GM18499 (cell line): ENCODE results near the gene PTS.
"Not testable (repeated sequence)": the region's sequence is repeated elsewhere in the genome, so short reads cannot be mapped to it uniquely, and the experiment has no call there.

ENCODE experiments used
- ATAC-seq: cut with Tn5 transposase; IDR thresholded peaks from one replicate; pipeline ENCODE4 v1.9.1; 2021; ENCODE audit warnings: moderate number of reproducible peaks; ENCODE audit not compliant: insufficient read depth, unreplicated experiment

The PTS gene

DNA sequence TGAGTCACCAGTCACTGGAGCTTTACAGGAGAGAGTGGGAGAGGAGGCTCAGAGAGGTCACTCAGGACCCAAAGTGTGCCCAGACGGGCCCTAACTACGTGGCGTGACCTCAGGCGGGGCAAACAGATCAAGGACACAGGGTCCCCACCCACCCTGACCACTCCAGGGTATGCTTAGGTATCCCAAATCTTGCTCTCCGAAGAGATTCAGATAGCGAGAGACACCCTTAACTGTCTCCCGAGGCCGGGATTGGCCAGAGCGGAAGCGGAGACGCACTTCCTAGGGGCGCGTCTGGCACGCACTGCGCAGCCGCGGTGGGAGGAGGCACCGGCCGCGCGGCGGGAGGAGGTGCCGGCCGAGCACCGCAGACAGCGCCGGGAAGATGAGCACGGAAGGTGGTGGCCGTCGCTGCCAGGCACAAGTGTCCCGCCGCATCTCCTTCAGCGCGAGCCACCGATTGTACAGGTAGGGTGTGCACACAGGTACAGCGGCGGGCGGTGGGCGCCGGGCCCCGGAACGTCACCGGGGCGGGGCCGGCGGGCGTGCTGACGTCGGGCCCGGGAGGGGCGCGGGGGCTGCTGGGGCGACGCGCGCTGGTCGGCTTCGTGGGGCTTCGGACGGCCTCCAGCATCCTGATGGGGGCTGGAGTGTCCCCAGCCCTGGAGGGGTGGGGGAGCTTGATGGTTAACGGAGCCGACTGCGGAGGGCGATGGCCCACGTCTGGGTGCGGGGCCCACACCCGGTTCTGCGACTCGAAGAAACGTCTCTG is at the start of gene PTS:
PTS (plus strand) TSS at position 367 of the 769 bp plus-strand sequence; CDS start at position 383, 16 bp downstream.
- ATAC-seq = peak; percentile 86

- no peak for ATAC-seq
These were observed 48.6 kb upstream of the PTS start for GRCh38 chr11:112177589-112177988.

- no peak for ATAC-seq
These were observed 47.8 kb upstream of the PTS start for GRCh38 chr11:112178428-112178827.

DNA sequence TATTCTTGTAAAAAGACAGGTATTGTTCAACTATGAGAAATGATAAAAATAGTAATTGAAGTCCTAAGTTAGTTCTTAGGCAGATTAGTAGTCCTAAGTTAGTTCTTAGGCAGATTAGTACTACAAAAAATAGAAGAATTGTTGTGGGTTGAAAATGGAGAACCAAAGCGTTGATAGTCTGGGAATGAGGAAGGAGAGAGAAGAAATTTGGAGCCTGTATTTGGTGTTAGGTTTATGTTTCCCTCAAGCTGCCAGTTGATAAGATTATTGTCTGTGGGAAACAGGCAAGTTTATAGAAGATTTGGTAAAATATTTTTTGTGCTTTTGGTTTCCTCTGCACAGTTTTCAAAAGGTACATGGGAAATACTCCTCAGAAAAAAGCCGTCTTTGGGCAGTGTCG is 47.3 kb upstream of the PTS start:
- ATAC-seq = no peak

GRCh38 chr11:112179601-112180000 is 46.6 kb upstream of the PTS start:
- no peak for ATAC-seq

DNA sequence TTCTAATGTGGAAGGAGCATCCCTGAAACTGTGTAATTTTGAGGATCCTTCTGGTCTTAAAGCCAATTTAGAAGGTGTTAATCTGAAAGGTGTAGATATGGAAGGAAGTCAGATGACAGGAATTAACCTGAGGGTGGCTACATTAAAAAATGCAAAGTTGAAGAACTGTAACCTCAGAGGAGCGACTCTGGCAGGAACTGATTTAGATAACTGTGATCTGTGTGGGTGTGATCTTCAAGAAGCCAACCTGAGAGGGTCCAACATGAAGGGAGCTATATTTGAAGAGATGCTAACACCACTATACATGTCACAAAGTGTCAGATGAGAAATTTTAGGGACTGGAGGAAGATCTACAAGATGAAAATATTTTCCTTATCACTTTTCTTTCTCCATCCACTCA is 43.4 kb upstream of the PTS start:
- no peak for ATAC-seq

- no peak for ATAC-seq
These were observed 40.3 kb upstream of the PTS start for GRCh38 chr11:112185883-112186282.

- no peak for ATAC-seq
These were observed 39.9 kb upstream of the PTS start for GRCh38 chr11:112186304-112186703.

GRCh38 chr11:112195113-112195512 is 31.1 kb upstream of the PTS start:
- ATAC-seq = not testable (repeated sequence)

- no peak for ATAC-seq
These were observed 30.3 kb upstream of the PTS start for GRCh38 chr11:112195951-112196351.

GRCh38 chr11:112196519-112197087 is 29.6 kb upstream of the PTS start:
- ATAC-seq = no peak

DNA sequence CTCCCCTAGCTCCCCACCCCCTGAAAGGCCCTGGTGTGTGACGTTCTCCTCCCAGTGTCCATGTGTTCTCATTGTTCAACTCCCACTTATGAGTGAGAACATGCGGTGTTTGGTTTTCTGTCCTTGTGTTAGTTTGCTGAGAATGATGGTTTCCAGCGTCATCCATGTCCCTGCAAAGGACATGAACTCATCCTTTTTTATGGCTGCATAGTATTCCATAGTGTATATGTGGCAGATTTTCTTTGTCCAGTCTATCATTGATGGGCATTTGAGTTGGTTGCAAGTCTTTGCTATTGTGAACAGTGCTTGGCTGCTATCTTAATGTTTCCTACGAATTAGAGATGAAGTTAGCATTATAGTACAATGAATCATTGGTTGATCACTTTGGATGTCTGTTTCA is 27.1 kb upstream of the PTS start:
- ATAC-seq = not testable (repeated sequence)

- no peak for ATAC-seq
These were observed 26.0 kb upstream of the PTS start for GRCh38 chr11:112200252-112200651.

- ATAC-seq = no peak
These were observed 20.2 kb upstream of the PTS start for GRCh38 chr11:112206071-112206470.

GRCh38 chr11:112210890-112211289 is 15.3 kb upstream of the PTS start:
- ATAC-seq = no peak

DNA sequence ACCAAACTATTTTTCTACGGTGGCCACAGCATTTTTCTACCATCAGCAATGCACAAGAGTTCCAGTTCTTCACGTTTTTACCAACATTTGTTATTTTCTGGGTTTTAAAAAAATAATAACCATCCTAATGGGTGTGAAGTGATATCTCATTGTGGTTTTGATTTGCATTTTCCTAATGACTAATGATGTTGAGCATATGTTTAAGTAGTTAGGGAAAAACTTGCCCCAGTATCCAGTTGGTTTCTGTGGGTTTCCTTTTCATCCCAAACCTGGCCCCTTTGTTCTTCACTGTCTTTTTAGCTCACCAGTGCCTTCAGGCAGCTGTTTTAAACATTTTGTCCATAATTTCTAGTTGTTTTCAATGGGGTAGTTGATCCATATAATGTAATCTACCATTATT is 14.7 kb upstream of the PTS start:
- ATAC-seq = no peak

GRCh38 chr11:112212290-112212689 is 13.9 kb upstream of the PTS start:
- ATAC-seq = no peak

DNA sequence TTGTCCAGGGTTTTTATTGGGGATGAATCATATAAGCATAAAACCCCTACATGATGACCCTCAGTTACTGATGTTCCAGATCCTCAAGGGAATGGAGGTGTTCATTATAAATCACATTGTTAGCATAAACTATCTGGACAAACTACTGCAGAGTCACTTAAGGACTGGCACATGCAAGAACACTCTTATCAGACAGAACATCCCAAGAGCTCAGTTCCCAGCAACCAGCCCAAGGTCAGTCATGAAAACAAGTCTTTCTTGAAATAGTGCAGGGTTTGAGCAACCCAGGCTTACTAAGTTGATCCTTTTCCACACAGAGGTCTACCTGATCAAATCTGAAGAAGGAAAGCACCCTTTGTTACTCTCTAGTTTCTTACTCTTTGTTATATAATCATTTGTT is 13.5 kb upstream of the PTS start:
- no peak for ATAC-seq

- ATAC-seq = no peak
These were observed 12.5 kb upstream of the PTS start for GRCh38 chr11:112213753-112214152.

GRCh38 chr11:112215621-112216020 is 10.6 kb upstream of the PTS start:
- no peak for ATAC-seq

DNA sequence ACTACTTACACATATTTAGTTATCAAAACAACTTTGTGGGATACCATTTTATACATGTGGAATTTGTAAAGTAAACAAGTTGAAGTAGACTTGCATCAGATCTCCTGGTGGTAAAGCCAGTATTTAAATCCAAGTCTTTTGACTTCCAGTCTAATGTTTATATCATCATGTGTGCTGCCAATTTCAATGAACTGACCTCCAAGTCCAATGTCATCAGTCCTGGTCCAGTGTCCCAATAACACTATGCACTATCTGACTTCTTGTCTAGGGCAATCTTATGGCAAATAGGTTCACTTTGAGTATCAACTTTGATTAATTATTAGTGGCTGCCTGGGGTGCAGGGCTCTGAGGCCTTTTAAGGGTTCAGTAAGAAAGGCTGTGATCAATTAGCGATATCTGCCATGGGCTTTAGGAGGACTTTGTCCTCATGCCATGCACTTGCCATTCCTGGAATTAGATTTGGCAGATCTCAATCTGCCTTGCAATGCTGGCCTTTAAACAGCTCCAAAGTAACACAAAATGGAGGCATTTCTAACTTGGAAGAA is 9.6 kb upstream of the PTS start:
- no peak for ATAC-seq
